SU-DHL-6 (cell line): Measurements from ENCODE around the gene EPHA8.

Source experiments
- H2AFZ ChIP-seq: fragments of 200-600 bp; sonication (generic); 2 replicates; pipeline ENCODE4 v1.6.1; 2014; ENCODE audit warnings: low read depth, mild to moderate bottlenecking, moderate library complexity, mixed read lengths, antibody characterized with exemption, low read length; ENCODE audit not compliant: severe bottlenecking
- H3F3A ChIP-seq: fragments of 200-600 bp; shearing (Covaris generic); 2 replicates; pipeline ENCODE4 v1.6.0; 2016; ENCODE audit warnings: antibody characterized with exemption, mild to moderate bottlenecking; ENCODE audit not compliant: insufficient read depth
- H3K27ac ChIP-seq: fragments of 200-600 bp; sonication (generic); 2 replicates; pipeline ENCODE4 v1.5.1; 2016; ENCODE audit warnings: low read depth, mild to moderate bottlenecking, low read length, moderate library complexity, mixed read lengths
- H3K27me3 ChIP-seq: fragments of 200-600 bp; sonication (generic), shearing (Covaris generic); 2 replicates; pipeline ENCODE4 v1.6.0; 2014; ENCODE audit warnings: mild to moderate bottlenecking, low read length
- H3K36me3 ChIP-seq: fragments of 200-600 bp; sonication (generic); 2 replicates; pipeline ENCODE4 v1.6.1; 2014; ENCODE audit warnings: mild to moderate bottlenecking, low read length, mixed read lengths
- H3K4me2 ChIP-seq: fragments of 300-600, 200-600 bp; shearing (Covaris generic), sonication (generic); 2 replicates; pipeline ENCODE4 v1.6.0; 2014; ENCODE audit warnings: low read length, low read depth, mild to moderate bottlenecking; ENCODE audit not compliant: poor library complexity, severe bottlenecking
- H3K4me3 ChIP-seq: fragments of 200-600 bp; sonication (generic); 2 replicates; pipeline ENCODE4 v1.5.1; 2014; ENCODE audit warnings: antibody characterized with exemption, low read length, mild to moderate bottlenecking, mixed read lengths; ENCODE audit not compliant: insufficient read depth, poor library complexity, severe bottlenecking
- H3K79me2 ChIP-seq: fragments of 200-600 bp; sonication (generic); 2 replicates; pipeline ENCODE4 v1.6.1; 2014; ENCODE audit warnings: mild to moderate bottlenecking, low read length, moderate library complexity; ENCODE audit not compliant: insufficient read depth
- H3K9ac ChIP-seq: fragments of 200-600 bp; sonication (generic); 2 replicates; pipeline ENCODE4 v1.7.0; 2014; ENCODE audit warnings: mild to moderate bottlenecking, low read length
- H3K9me2 ChIP-seq: fragments of 200-600 bp; sonication (generic); replicated peaks from 2 replicates; pipeline ENCODE4 v1.6.1; 2014; ENCODE audit warnings: low read length; ENCODE audit not compliant: insufficient read depth
- H3K9me3 ChIP-seq: fragments of 200-600 bp; sonication (generic); 2 replicates; pipeline ENCODE4 v1.6.1; 2014; ENCODE audit warnings: low read length, mixed read lengths; ENCODE audit not compliant: insufficient read depth
- H4K20me1 ChIP-seq: fragments of 200-600 bp; sonication (generic); 2 replicates; pipeline ENCODE4 v1.6.1; 2014; ENCODE audit warnings: low read depth, mild to moderate bottlenecking, antibody characterized with exemption, low read length, moderate library complexity, mixed read lengths
- EZH2phosphoT487 ChIP-seq: fragments of 200-600 bp; sonication (generic), shearing (Covaris generic); conservative IDR thresholded peaks from 2 replicates; pipeline ENCODE4 v1.6.1; 2018; ENCODE audit warnings: mild to moderate bottlenecking, antibody characterized with exemption, low read length, moderate library complexity, mixed read lengths
- TF ChIP-seq, protein P1 (sequence below): fragments of 200-600 bp; sonication (generic); IDR thresholded peaks from one replicate; pipeline ENCODE4 v1.5.1; 2017; ENCODE audit warnings: antibody characterized with exemption, mild to moderate bottlenecking, low read length, moderate library complexity; ENCODE audit not compliant: insufficient read depth, poor library complexity, severe bottlenecking

The EPHA8 gene

DNA sequence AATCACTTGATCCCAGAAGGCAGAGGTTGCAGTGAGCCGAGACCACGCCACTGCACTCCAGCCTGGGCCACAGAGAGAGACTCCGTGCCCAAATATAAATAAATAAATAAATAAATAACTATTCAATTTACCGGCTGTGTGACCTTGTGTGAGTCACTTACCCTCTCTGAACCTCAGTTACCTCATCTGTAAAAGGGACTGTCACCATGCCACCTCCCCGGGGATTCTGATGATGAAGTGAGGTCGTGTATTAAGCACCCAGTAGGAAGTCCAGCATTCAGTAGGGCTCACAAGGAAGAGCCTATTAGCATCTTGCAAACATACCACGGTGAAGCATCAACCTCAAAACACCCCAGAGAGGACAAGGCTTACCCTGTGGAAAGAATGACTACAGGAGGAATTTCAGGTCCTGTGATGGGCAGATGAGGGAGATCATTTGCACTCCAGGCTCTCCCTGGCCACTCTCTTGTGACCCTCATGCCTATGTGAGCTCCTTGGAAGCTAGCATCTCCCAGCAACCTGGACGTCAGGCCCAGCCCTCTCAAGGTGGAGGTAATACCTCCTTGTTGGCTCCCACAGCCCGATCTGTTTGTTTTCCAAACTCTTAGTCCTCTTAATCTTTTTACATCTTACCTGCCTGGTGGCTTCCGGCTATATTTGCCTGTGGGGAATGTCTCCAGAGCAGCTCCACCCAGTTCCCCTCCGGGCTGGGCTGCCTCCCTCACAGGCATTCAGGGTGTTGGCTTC is 65.6 kb downstream of the EPHA8 start:
- Histone ChIP-seq H3K9me3 (no peaks in the 10 kb centered on the region), H4K20me1 (no peaks in the 10 kb centered on the region), H2AFZ (no peak overlapping the region), H3K79me2 (no peaks in the 10 kb centered on the region), H3K36me3 (no peaks in the 10 kb centered on the region), H3K27me3 (no peaks in the 10 kb centered on the region), H3K9me2 (no peaks in the 10 kb centered on the region), H3K4me2 (no peak overlapping the region), H3K27ac (no peak overlapping the region), H3K9ac (no peak overlapping the region), H3F3A (no peaks in the 10 kb centered on the region), H3K4me3 (no peak overlapping the region)
- no peak for TF ChIP-seq EZH2phosphoT487
- TF ChIP-seq, protein P1, sequence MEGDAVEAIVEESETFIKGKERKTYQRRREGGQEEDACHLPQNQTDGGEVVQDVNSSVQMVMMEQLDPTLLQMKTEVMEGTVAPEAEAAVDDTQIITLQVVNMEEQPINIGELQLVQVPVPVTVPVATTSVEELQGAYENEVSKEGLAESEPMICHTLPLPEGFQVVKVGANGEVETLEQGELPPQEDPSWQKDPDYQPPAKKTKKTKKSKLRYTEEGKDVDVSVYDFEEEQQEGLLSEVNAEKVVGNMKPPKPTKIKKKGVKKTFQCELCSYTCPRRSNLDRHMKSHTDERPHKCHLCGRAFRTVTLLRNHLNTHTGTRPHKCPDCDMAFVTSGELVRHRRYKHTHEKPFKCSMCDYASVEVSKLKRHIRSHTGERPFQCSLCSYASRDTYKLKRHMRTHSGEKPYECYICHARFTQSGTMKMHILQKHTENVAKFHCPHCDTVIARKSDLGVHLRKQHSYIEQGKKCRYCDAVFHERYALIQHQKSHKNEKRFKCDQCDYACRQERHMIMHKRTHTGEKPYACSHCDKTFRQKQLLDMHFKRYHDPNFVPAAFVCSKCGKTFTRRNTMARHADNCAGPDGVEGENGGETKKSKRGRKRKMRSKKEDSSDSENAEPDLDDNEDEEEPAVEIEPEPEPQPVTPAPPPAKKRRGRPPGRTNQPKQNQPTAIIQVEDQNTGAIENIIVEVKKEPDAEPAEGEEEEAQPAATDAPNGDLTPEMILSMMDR: no peak

DNA sequence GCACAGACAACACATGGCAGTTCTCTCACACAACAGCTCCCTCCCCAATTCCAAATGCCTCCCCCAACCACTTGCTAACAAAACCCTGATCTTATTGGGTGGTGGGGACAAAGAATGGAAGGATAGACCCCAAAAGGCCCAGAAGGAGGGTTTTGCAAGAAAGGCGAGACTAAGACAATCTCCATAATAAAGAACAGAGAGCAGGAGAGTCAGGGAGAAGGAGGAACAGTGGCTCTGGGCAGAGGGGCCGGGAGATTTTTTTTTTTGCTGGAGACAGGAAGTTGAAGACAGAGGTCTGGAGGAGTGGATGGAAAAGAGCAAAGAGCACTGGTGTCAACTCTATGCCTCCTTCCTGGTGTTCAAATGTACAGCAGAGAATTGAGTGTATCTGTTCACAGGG is 66.6 kb downstream of the EPHA8 start:
- Histone ChIP-seq H3K27me3 (no peaks in the 10 kb centered on the region), H3F3A (no peaks in the 10 kb centered on the region), H3K4me2 (no peak overlapping the region), H3K79me2 (no peaks in the 10 kb centered on the region), H3K9ac (no peak overlapping the region), H3K9me2 (no peaks in the 10 kb centered on the region), H3K4me3 (no peak overlapping the region), H3K9me3 (no peaks in the 10 kb centered on the region), H3K27ac (no peak overlapping the region), H4K20me1 (no peaks in the 10 kb centered on the region), H2AFZ (no peak overlapping the region), H3K36me3 (no peaks in the 10 kb centered on the region)
- TF ChIP-seq EZH2phosphoT487: no peak
- TF ChIP-seq, protein P1: no peak

GRCh38 chr1:22633697-22634463 is 70.6 kb downstream of the EPHA8 start:
- no peaks in the 10 kb centered on the region for H3K36me3 ChIP-seq
- no peaks in the 10 kb centered on the region for H3K9me2 ChIP-seq
- H3K4me3 ChIP-seq: no peak overlapping the region
- H3K27me3 ChIP-seq: no peaks in the 10 kb centered on the region
- H4K20me1 ChIP-seq: no peaks in the 10 kb centered on the region
- H3K9me3 ChIP-seq: no peaks in the 10 kb centered on the region
- no peak overlapping the region for H3K4me2 ChIP-seq
- H3F3A ChIP-seq: no peaks in the 10 kb centered on the region
- H3K27ac ChIP-seq: no peak overlapping the region
- H2AFZ ChIP-seq: no peak overlapping the region
- TF ChIP-seq, protein P1: no peak
- TF ChIP-seq EZH2phosphoT487: no peak
- no peaks in the 10 kb centered on the region for H3K79me2 ChIP-seq
- no peak overlapping the region for H3K9ac ChIP-seq
